Astrocyte of the cerebellum (primary cell): Measurements from ENCODE around the gene EYA2.

ENCODE experiments used
- DNase-seq: peaks from one replicate; pipeline ENCODE4 v3.0.0-alpha.2; 2011; ENCODE audit warnings: low read depth
- H3K4me3 ChIP-seq: 2 replicates; pipeline ENCODE4 v1.5.1; 2011; ENCODE audit warnings: mild to moderate bottlenecking, low read depth, low read length, moderate library complexity
- CTCF ChIP-seq: IDR thresholded peaks from 2 replicates; pipeline ENCODE4 v1.5.1; 2012; ENCODE audit warnings: low read length, low read depth, moderate library complexity, mild to moderate bottlenecking; ENCODE audit errors: missing control alignments
- in situ Hi-C: cut with HindIII; loops from 2 replicates; pipeline ENCODE4 v1.10.0; 2017; ENCODE audit warnings: low sequenced_read_pairs

EYA2 gene

GRCh38 chr20:47228654-47229053, 334.0 kb downstream of the EYA2 start:
- in situ Hi-C loops = no loop called here
- DNase-seq = no peak
- H3K4me3 ChIP-seq = no peak overlapping the region
- TF ChIP-seq CTCF = no peak

- no peak overlapping the region for H3K4me3 ChIP-seq
- TF ChIP-seq CTCF = no peak
- DNase-seq = no peak
- in situ Hi-C loops = no loop called here
These were observed 336.2 kb downstream of the EYA2 start for GRCh38 chr20:47230811-47231256.

GRCh38 chr20:47231382-47232039, 336.9 kb downstream of the EYA2 start:
- in situ Hi-C loops = no loop called here
- peak; percentile 24 for TF ChIP-seq CTCF
- peak; percentile 35 for DNase-seq
- H3K4me3 ChIP-seq = no peak overlapping the region

- no peak for TF ChIP-seq CTCF
- no peak overlapping the region for H3K4me3 ChIP-seq
- DNase-seq = no peak
- in situ Hi-C loops = no loop called here
These were observed 337.9 kb downstream of the EYA2 start for GRCh38 chr20:47232518-47232917.

GRCh38 chr20:47233333-47234188, 338.9 kb downstream of the EYA2 start:
- in situ Hi-C loops = no loop called here
- no peak for DNase-seq
- no peak overlapping the region for H3K4me3 ChIP-seq
- no peak for TF ChIP-seq CTCF

GRCh38 chr20:47235111-47235510, 340.5 kb downstream of the EYA2 start:
- DNase-seq = no peak
- H3K4me3 ChIP-seq = no peak overlapping the region
- in situ Hi-C loops = no loop called here
- TF ChIP-seq CTCF = no peak
